ENCODE data around the gene ZNF521. TPM values are rescaled to one million over a fixed set of nuclear protein-coding genes. Genes with fewer than 3 reads are reported as not detected.

Gene ZNF521
- total and polyA plus RNA-seq, 10 of the 15 experiments (the other 5 are each of a cell fraction or from before 2014, with no cell fraction given): 0.02 to 0.05 (median 0.04) TPM; not detected in 6

GRCh38 chr18:25190472-25190871, 161.5 kb downstream of the ZNF521 start (continued):
- TF ChIP-seq BCLAF1 (IDR thresholded peaks at IDR 0.05): no peak
- TF ChIP-seq, protein P1, sequence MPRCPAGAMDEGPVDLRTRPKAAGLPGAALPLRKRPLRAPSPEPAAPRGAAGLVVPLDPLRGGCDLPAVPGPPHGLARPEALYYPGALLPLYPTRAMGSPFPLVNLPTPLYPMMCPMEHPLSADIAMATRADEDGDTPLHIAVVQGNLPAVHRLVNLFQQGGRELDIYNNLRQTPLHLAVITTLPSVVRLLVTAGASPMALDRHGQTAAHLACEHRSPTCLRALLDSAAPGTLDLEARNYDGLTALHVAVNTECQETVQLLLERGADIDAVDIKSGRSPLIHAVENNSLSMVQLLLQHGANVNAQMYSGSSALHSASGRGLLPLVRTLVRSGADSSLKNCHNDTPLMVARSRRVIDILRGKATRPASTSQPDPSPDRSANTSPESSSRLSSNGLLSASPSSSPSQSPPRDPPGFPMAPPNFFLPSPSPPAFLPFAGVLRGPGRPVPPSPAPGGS (IDR thresholded peaks at IDR 0.05; ENCODE audit: borderline replicate concordance, insufficient read depth, low read depth, low read length, poor library complexity, severe bottlenecking): no peak
- no peak for TF ChIP-seq TARDBP (IDR thresholded peaks at IDR 0.05; ENCODE audit: borderline replicate concordance)
- TF ChIP-seq, protein P2, sequence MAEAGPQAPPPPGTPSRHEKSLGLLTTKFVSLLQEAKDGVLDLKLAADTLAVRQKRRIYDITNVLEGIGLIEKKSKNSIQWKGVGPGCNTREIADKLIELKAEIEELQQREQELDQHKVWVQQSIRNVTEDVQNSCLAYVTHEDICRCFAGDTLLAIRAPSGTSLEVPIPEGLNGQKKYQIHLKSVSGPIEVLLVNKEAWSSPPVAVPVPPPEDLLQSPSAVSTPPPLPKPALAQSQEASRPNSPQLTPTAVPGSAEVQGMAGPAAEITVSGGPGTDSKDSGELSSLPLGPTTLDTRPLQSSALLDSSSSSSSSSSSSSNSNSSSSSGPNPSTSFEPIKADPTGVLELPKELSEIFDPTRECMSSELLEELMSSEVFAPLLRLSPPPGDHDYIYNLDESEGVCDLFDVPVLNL (IDR thresholded peaks at IDR 0.05; ENCODE audit: low read depth, low read length): no peak
- 0 out of 2 replicates have a peak, but pooled peaks have one; percentile 30 for TF ChIP-seq PAX5 (IDR thresholded peaks at IDR 0.05; ENCODE audit: borderline replicate concordance, low read depth, low read length)
- TF ChIP-seq RAD51 (IDR thresholded peaks at IDR 0.05): no peak
- TF ChIP-seq, protein P3, sequence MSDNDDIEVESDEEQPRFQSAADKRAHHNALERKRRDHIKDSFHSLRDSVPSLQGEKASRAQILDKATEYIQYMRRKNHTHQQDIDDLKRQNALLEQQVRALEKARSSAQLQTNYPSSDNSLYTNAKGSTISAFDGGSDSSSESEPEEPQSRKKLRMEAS (IDR thresholded peaks at IDR 0.05; ENCODE audit: low read depth, low read length): no peak
- no peak for TF ChIP-seq ZNF207 (IDR thresholded peaks at IDR 0.05; ENCODE audit: borderline replicate concordance)
- TF ChIP-seq ZNF384 (IDR thresholded peaks at IDR 0.05; ENCODE audit: borderline replicate concordance, low read depth, low read length): no peak
- TF ChIP-seq MTA2 (IDR thresholded peaks at IDR 0.05; ENCODE audit: low read depth): peak; percentile 28; the same call in 1 of the 2 replicates
- TF ChIP-seq ZNF687 (IDR thresholded peaks at IDR 0.05): 0 out of 2 replicates have a peak, but pooled peaks have one; percentile 39
- TF ChIP-seq RUNX3 (IDR thresholded peaks at IDR 0.05; ENCODE audit: low read length): 0 out of 2 replicates have a peak, but pooled peaks have one; percentile 6
